ENCODE results near the gene TLE6.
A peak's percentile ranks its signal among the peaks of the same experiment; 100 is the strongest.
"Not testable (repeated sequence)": the region's sequence is repeated elsewhere in the genome, so short reads cannot be mapped to it uniquely, and the experiment has no call there.

The TLE6 gene

GRCh38 chr19:2962018-2962670 lies 15.2 kb upstream of the TLE6 start:
- in situ Hi-C loops (cut with HindIII; ENCODE audit: low sequenced_read_pairs), result no loop called here
- no peak overlapping the region for H3K4me3 ChIP-seq (ENCODE audit: low read depth, low read length)
- peak; percentile 81 for DNase-seq (ENCODE audit: low read depth)
- peak; percentile 65 for TF ChIP-seq CTCF (IDR thresholded peaks at IDR 0.05; ENCODE audit: low read depth, low read length, missing control alignments)

- TF ChIP-seq CTCF (IDR thresholded peaks at IDR 0.05; ENCODE audit: low read depth, low read length, missing control alignments), result no peak
- in situ Hi-C loops (cut with HindIII; ENCODE audit: low sequenced_read_pairs), result no loop called here
- DNase-seq (ENCODE audit: low read depth), result no peak
- no peak overlapping the region for H3K4me3 ChIP-seq (ENCODE audit: low read depth, low read length)
These were observed 14.2 kb upstream of the TLE6 start for GRCh38 chr19:2963122-2963521.

- in situ Hi-C loops (cut with HindIII; ENCODE audit: low sequenced_read_pairs); DNase-seq (ENCODE audit: low read depth); H3K4me3 ChIP-seq (ENCODE audit: low read depth, low read length): not testable (repeated sequence)
These were observed 13.7 kb upstream of the TLE6 start for GRCh38 chr19:2963631-2964030.

- in situ Hi-C loops (cut with HindIII; ENCODE audit: low sequenced_read_pairs), result no loop called here
- no peak overlapping the region for H3K4me3 ChIP-seq (ENCODE audit: low read depth, low read length)
- DNase-seq (ENCODE audit: low read depth), result no peak
- TF ChIP-seq CTCF (IDR thresholded peaks at IDR 0.05; ENCODE audit: low read depth, low read length, missing control alignments), result no peak
These were observed 12.5 kb upstream of the TLE6 start for GRCh38 chr19:2964874-2965273.

GRCh38 chr19:2967972-2968371 lies 9.4 kb upstream of the TLE6 start:
- no peak overlapping the region for H3K4me3 ChIP-seq (ENCODE audit: low read depth, low read length)
- no peak for TF ChIP-seq CTCF (IDR thresholded peaks at IDR 0.05; ENCODE audit: low read depth, low read length, missing control alignments)
- in situ Hi-C loops (cut with HindIII; ENCODE audit: low sequenced_read_pairs), result no loop called here
- no peak for DNase-seq (ENCODE audit: low read depth)

- in situ Hi-C loops (cut with HindIII; ENCODE audit: low sequenced_read_pairs), result no loop called here
- no peak for TF ChIP-seq CTCF (IDR thresholded peaks at IDR 0.05; ENCODE audit: low read depth, low read length, missing control alignments)
- no peak for DNase-seq (ENCODE audit: low read depth)
- no peak overlapping the region for H3K4me3 ChIP-seq (ENCODE audit: low read depth, low read length)
These were observed 8.3 kb upstream of the TLE6 start for GRCh38 chr19:2969104-2969504.

GRCh38 chr19:2970201-2970835 lies 7.0 kb upstream of the TLE6 start:
- in situ Hi-C loops (cut with HindIII; ENCODE audit: low sequenced_read_pairs), result no loop called here

More at GRCh38 chr19:2970201-2970835, 7.0 kb upstream of the TLE6 start:
- H3K4me3 ChIP-seq (ENCODE audit: low read depth, low read length), result no peak overlapping the region
- no peak for TF ChIP-seq CTCF (IDR thresholded peaks at IDR 0.05; ENCODE audit: low read depth, low read length, missing control alignments)
- no peak for DNase-seq (ENCODE audit: low read depth)
